Umbilical cord (tissue), 2 donors: ENCODE measurements around the gene ICA1L. TPM values are rescaled to one million over a fixed set of nuclear protein-coding genes. Genes with fewer than 3 reads are reported as not detected.

ENCODE experiments used
- DNase-seq: peaks from one replicate; pipeline ENCODE4 v3.0.0-alpha.2; 2015; ENCODE audit warnings: low spot score
- total RNA-seq: library from RNA; depleted of rRNA; stranded (reverse); fragments of >200 nt; gene quantifications from one replicate; pipeline ENCODE4 v1.2.3, GENCODE V29; 2014; ENCODE audit warnings: low replicate concordance; ENCODE audit not compliant: insufficient read depth

ICA1L gene
- total RNA-seq, 1 donor from 2014 or later = 16.1 TPM

- DNase-seq = no peak
These were observed 128.0 kb downstream of the ICA1L start for GRCh38 chr2:202743613-202744012.

- DNase-seq = no peak
These were observed 134.7 kb downstream of the ICA1L start for GRCh38 chr2:202736826-202737225.

- DNase-seq = no peak
These were observed 145.5 kb downstream of the ICA1L start for GRCh38 chr2:202726070-202726469.

- no peak for DNase-seq
These were observed 147.8 kb downstream of the ICA1L start for GRCh38 chr2:202723746-202724145.

Other genes with a start within 250 kb of the ICA1L start
- 5.8 TPM for gene FAM117B, start 236.8 kb downstream of the ICA1L start, total RNA-seq
- gene WDR12, start 39.9 kb upstream of the ICA1L start, total RNA-seq = 4.8 TPM
- 21.4 TPM for gene CARF, start 40.5 kb upstream of the ICA1L start, total RNA-seq
- 78.0 TPM for gene NBEAL1, start 143.1 kb upstream of the ICA1L start, total RNA-seq